SIG-M5 treated with dmso at 0.1 percent for 504 hours (cell line): Measurements from ENCODE around the gene ADAMTS6.

Source experiments
- DNase-seq: peaks from one replicate; lab custom pipeline; 2025; ENCODE audit not compliant: unreplicated experiment; lab: John Stamatoyannopoulos, UW

The ADAMTS6 gene

DNA sequence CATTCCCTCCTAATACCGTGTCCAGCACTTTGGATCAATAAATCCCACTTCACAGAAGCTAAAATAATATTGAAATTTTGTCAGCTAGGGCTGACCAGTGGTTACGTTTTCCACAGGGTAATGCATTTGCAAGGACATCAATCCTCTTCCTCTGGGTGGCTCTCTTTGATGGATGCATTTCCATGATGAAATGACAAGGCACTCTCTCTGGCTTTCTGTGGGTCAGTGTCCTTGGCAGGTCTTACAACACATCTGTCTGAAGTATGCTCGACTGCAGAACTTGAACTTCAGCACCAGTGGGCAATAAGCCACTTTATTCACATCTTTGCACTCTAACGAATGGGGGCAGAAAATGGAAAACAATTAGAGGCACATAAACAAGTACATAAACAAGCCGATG lies 330.1 kb downstream of the ADAMTS6 start:
- DNase-seq: no peak

- no peak for DNase-seq
Measured at GRCh38 chr5:65150599-65151304, 331.0 kb downstream of the ADAMTS6 start.

- no peak for DNase-seq
Measured at GRCh38 chr5:65149827-65150226, 331.9 kb downstream of the ADAMTS6 start.

DNA sequence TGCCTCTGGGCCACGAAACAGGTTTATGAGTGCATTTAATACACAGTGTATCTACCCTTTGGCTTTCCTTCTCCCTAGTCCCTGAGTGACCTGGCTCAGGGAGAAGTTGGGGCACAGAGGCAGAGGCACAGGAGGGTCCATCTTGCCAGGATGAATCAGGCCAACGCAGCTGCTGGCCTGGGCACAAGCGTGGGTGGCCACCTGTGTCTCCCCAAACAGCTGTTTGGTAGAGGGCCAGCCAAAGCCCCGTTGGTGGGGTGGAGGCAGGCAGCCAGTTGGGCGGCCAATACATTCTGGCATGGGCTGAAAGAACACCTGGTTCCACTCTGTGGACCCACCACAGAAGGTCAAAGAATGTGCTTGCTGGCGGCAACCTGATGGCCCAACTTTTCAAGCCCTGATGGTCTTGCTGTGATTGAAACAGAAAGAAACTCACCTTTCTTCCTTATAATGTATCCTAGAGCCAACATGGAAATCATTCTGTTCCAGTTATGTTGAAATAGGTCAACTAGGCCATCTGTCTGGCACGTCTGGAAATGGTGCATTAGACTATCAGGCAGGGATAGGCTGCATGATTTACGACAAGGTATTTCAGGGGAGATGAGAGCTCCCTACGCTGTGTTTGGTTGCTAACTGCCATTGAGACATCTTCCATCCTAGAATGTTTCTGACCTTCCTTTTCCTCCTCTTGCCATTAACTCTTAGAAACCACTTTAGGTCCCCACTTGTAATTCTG lies 337.4 kb downstream of the ADAMTS6 start:
- no peak for DNase-seq

DNA sequence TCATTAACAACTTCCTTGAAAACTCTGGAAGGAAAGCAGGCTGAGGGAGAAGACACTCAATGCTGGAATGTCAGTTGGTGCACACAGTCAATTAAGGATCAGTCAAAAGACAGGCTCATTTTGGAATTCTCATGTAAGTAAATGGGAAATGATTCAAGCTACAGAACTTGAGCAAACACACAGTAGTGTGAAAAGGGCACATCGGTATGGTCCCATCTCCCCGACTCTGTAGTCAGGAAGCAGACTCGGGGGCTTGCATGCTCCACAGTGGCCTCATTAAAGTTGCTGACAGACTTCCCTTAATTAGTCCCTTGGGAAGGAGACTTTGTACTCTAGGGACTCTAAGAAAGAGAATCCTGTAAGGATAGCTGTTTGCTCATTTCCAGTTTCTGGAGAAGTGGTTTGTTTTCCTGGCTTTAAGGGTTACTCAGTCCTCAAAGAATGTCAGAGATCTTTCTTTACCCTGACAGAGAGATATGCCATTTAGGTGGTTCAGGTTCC lies 339.2 kb downstream of the ADAMTS6 start:
- DNase-seq: no peak

- no peak for DNase-seq
Measured at GRCh38 chr5:65142016-65142415, 339.7 kb downstream of the ADAMTS6 start.

DNA sequence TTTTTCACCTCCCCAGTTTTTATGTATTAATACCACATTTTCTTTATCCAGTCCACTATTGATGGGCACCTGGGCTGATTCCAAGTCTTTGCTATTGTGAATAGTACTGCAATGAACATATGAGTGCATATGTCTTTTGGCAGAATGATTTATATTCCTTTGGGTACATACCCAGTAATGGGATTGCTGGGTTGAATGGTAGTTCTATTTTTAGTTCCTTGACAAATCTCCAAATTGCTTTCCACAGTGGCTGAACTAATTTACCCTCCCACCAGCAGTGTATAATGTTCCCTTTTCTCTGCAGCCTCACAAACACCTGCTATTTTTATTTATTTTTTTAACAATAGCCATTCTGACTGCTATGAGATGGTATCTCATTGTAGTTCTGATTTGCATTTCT lies 340.2 kb downstream of the ADAMTS6 start:
- DNase-seq: no peak

GRCh38 chr5:65137631-65138030 lies 344.1 kb downstream of the ADAMTS6 start:
- no peak for DNase-seq

- no peak for DNase-seq
Measured at GRCh38 chr5:65133477-65134110, 348.1 kb downstream of the ADAMTS6 start.

DNA sequence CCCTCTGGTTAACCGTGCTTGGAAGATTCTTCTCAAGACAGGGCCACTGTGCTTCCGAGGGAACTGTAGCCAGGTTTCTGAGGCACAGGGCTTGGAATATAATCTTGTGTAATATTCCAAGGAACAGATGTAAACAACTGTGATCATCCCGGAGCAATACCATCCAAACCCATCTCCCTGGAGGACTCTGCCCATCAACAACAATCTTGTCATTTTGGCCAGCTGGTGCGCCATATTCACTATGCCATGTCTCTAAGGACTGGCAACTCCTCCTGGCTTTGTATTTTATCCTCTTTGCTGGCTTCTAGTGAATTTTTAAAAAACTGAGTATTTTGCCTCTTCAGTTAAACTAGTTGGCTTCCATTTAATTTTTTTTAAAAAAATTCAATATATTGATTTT lies 349.3 kb downstream of the ADAMTS6 start:
- DNase-seq: no peak

DNA sequence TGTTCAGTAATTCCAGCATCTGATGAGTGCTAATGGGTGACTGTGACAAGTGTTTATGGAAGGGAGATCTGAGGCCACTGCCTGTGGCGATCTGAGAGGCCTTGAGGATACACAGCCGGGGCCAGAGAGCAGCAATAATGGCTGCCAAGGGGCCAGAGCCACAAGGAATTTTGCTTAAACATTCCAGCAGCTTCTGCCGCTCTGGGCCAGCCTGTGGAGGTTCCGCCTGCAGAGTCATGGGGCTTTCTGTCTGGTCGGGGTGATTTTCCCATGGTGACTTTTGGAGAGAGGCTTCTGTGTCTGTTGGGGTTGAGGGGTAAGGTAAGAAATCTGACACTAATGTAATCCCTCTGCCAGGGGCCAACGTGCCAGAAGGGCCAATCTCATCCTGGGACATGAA lies 353.5 kb downstream of the ADAMTS6 start:
- no peak for DNase-seq

DNA sequence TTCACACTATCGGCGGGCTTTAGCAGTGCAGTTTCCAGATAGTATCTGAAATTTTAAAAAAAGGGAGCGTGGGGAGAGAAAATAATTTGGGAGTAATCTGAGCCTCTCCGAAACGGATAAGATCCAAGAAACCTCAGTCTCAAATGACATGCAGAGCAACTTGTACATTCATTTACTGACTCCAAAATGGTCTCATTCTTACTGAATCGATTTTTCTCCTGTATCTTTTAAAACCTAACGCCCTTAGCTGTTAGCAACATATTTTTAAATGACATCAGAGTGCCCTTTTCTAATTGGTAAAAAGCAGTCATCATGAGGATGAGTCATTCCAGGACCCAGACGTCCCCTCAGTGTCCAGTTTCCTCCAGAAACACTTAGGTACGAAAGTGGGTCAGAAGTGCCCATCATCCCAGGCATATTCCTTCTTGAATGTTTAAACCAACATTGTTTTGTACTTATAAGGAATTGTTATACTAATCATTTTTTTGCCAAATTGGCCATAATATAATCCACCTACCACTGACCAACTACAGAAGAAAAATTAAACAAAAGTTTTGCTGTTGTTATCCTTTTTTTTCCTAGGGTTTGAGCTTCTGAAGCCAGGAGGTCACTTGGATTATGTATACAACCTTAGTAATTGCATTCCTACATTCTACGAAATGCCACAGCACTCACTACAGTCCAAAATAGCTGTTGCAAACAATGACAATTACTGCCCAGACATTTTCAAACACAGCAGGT lies 354.4 kb downstream of the ADAMTS6 start:
- DNase-seq: no peak

- no peak for DNase-seq
Measured at GRCh38 chr5:65126542-65127069, 355.1 kb downstream of the ADAMTS6 start.

DNA sequence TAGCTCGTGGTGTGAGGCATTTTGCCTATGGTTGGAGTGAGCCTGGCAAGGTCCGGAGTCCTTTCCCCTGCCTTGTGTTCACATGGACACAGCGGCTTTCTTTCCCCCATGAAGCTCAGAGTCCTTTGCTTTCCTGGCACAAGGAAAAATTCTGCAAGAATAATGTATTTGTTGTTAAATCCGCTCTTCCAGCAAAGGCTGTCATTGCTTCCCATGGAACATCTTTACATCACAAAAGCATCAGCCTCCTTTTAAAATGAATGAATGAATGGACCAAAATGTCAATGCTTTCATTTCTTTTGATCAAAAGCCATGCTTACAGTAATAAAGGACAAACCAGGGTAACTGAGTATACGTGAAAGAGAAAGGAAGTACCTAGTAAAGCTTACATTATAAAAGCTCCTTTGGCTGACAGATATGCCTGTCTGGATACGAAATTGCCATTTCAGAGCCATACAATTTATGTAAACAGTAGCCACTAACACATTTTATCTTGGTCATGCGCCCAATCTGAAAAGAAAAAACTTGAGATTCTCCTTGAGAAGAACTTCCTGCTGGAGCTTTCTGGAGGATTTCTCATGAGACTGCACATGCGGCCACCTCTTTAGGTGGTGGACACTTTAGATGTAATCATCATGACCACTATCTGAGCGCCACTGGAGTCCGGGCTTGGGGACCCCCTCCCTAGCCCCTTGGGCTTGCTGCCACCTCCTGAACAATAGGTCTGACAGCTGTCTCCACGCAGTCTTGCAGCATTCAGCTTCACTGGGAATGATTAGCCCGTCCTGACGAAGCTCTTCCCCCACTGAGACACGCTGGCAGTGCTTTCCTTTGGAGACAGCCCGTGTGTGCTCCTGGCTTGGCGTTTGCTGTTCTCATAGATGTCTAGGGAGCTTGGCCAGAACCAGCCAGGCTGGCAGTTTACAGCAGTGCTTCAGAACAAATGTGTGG lies 355.9 kb downstream of the ADAMTS6 start:
- no peak for DNase-seq

DNA sequence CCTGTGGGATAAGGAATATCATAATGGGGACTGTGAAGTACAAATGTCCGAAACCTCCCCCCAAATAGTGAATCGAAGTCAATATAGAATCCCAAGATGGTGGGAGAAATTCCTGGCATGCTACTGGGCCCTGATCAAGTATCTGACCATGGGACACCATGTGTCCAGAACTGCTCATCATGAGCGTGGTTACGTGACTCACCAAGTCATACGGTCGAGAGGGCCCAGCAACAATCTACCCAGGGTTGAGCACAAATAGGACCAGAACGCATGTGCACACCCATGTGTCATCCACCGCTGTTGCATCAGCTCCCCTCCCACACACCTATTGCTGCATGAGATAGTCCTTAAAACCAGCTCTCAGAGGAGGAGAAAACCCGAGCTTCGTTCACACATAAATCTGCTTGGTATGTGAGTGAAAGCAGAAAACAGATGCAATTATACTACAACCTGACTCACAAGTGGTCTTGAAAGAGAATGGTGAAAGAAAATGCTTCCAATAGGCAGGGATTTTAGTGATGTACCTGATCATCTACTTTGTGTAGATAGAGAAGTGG lies 359.8 kb downstream of the ADAMTS6 start:
- no peak for DNase-seq

DNA sequence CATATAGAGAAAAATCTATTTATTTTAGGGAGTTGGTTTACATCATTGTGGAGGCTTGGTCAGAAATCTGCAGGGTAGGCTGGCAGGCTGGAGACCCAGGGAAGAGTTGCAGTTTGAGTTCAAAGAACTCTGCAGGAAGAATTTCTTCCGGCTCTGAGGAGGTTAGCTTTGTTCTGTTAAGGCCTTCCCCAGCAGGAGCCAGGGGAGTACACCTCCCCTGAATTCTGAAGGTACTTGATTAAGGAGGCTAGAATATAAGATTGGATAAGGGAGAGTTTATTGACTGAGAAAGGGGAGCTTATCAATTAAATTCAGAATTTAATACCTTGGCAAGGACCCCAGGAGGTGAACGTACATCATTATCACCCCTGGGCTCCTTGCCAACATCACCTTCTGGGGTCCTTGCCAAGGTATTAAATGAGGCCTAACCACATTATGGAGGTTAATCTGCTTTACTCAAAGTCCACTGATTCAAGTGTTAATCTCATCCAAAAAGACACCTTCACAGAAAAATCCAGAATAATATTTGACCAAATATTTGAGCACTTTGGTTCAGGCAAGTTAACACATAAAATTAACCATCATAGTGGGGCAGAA lies 361.3 kb downstream of the ADAMTS6 start:
- no peak for DNase-seq

DNA sequence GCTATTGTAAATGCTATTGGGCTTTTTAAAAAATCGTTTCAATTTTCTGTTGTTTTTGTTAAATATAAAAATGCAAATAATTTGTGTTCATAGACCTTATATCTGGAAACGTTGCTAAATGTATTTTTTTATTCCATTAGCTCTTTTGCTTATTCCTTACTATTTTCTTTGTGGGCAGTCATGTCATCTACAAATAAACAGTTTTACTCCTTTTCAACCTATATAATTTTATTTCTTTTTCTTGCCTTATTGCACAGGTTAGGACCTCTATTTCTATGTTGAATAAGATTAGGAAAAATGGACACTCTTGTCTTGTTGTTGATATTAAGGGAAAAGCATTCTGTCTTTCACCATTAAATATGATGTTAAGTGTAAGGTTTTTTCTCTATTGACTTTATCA lies 364.2 kb downstream of the ADAMTS6 start:
- DNase-seq: no peak

DNA sequence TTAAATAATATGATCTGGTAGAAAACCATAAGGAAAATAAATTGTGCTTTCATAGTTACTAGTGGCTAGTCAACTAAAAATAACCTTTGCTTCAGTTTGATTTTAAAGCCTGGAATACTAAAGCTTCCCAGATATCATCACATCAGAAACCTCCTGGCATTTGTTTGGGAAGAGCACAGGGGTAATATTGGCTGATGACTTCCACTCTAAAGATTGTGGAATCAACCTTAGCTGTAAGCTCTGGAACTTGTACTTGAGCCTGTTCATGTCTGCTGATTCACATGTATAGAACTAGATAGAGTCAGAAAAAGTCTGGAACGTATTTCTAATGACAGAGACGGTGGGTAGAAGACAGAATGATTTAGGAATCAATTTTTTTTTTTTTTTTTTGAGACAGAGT lies 367.9 kb downstream of the ADAMTS6 start:
- DNase-seq: no peak

DNA sequence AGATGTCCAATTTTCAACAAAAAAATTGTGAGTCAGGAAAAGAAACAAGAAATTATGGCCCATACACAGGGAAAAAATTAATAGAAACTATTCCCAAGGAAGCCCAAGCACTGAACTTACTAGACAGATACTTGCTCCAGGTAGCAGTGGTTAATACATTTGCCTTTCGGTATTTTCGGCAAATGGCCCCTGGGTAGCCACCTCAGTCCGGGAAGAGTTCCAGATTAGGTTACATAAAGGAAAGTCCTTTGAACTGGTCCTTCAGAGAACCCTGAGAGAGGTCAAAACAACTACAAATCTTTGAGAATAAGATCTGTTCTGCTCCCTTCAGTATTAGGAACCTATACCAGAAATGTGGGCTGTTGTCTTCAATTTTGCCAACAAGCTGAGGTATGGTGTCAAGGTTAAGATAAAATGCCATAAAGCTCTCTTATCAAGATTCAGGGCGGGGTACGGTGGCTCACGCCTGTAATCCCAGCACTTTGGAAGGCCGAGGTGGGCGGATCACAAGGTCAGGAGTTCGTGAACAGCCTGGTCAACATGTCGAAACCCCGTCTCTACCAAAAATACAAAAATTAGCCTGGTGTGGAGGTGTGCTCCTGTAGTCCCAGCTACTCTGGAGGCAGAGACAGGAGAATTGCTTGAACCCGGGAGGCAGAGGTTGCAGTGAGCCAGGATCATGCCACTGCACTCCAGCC lies 369.6 kb downstream of the ADAMTS6 start:
- DNase-seq: no peak
